Coronary artery (tissue), 2 donors: ENCODE results near the gene ATF6B.

ENCODE experiments used
- DNase-seq: peaks from one replicate; pipeline ENCODE4 v3.0.0-alpha.2; 2017; ENCODE audit warnings: low spot score
- H3K27ac ChIP-seq, 2 donors: fragments of 200-600 bp; sonication (generic); one replicate each; pipeline ENCODE4 v1.5.1; 2016 to 2019
- H3K4me3 ChIP-seq: fragments of 200-600 bp; sonication (generic); 2 replicates; pipeline ENCODE4 v1.5.1; 2016; ENCODE audit warnings: mild to moderate bottlenecking, moderate library complexity
- TF ChIP-seq, protein P1 (sequence below): fragments of 200-600 bp; sonication (generic); IDR thresholded peaks from one replicate; pipeline ENCODE4 v1.5.1; 2019; ENCODE audit warnings: antibody characterized with exemption

The ATF6B gene

DNA sequence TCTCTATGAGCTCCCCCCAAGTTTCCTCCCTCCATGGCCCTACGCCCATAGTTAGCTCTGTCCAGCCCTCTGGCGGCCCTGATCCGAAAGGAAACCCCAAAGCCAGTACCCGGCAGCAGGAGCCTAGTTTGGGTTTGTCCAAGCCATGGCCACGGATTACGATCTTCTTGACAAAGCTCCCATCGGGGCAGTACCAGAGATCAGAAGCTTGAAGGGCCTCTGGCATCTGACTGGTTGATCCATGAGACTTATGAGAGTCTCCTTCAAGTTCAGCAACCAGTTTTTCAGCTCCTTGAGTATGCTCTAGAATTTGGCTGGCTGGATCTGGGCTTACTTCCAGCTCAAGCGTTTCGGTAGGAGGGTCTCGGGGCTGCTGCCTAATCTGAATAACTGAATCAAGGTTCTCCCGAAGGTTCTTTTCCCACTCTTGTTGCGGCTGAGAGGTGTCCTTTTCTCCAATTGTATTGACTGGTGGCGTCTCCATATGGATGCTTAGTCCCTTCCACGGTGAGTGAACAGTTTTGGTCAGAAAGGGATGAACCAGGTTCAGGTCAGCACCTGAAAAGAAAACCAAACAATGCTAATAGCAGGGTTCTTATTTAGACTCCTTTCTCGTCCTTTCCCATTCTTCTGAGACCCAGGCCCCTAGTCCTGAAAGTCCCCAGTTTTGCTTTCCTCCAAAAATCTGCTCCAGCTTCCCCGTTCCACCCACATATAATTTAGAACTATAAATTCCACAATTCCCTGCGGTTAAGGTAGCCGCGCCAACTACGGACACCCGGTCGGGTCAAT, 1.4 kb upstream of the ATF6B start:
- Histone ChIP-seq H3K27ac (peak overlapping the region; percentile 92 to 95), H3K4me3 (peak overlapping the region; percentile 78)
- no peak for DNase-seq
- TF ChIP-seq, protein P1, sequence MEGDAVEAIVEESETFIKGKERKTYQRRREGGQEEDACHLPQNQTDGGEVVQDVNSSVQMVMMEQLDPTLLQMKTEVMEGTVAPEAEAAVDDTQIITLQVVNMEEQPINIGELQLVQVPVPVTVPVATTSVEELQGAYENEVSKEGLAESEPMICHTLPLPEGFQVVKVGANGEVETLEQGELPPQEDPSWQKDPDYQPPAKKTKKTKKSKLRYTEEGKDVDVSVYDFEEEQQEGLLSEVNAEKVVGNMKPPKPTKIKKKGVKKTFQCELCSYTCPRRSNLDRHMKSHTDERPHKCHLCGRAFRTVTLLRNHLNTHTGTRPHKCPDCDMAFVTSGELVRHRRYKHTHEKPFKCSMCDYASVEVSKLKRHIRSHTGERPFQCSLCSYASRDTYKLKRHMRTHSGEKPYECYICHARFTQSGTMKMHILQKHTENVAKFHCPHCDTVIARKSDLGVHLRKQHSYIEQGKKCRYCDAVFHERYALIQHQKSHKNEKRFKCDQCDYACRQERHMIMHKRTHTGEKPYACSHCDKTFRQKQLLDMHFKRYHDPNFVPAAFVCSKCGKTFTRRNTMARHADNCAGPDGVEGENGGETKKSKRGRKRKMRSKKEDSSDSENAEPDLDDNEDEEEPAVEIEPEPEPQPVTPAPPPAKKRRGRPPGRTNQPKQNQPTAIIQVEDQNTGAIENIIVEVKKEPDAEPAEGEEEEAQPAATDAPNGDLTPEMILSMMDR: no peak

DNA sequence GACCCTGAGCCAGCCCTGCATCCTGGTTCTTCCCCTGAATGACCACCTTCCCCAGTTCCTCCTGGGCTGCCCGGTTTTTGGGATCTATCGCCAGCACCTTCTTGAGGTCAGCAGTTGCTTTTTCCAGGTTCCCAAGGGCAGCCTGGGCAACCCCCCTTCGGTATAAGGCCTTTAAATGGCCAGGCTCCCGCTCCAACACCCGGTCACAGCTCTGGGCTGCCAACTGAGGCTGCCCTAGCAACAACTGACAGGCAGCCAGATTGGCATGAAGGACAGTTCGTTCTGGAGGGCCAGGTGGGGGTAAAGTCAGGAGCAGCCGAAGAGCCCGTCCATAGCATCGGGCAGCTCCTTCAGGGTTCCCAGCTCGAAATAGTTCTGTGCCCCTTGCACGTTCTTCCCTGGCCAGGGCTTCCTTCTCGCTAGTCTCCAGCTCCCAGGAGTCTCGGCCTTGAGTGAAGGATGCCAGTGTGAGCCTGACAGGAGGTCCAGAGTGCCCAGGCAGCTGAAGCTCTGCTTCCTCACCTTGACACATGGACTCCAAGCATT, 778 bp upstream of the ATF6B start:
- TF ChIP-seq, protein P1: no peak
- peak overlapping the region; percentile 92 to 95 for H3K27ac ChIP-seq
- H3K4me3 ChIP-seq: peak overlapping the region; percentile 78
- DNase-seq: no peak

GRCh38 chr6:32127409-32127716, 683 bp downstream of the ATF6B start:
- DNase-seq: no peak
- peak overlapping the region; percentile 71 to 96 for H3K27ac ChIP-seq
- H3K4me3 ChIP-seq: peak overlapping the region; percentile 98
- TF ChIP-seq, protein P1: no peak

DNA sequence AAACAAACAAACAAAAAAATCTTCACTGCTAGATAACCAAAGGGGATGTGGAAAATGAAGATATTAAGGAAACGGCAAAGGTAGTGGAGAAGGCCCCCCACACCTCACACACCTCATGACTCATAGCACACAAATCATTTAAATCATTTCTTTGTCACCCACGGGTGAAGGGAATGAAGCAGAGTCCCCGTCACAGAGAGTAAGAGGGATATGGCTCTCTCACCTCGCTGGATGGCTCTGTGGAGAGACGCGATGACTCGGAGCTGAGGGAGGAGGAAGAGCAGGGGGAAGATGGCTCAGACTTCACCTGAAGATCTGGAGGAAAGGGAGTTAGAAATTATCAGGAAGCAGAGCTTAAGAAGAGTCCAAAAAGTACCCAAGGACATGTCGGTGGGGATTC, 1.2 kb downstream of the ATF6B start:
- Histone ChIP-seq H3K27ac (no peak overlapping the region), H3K4me3 (peak overlapping the region; percentile 98)
- no peak for DNase-seq
- TF ChIP-seq, protein P1: no peak

DNA sequence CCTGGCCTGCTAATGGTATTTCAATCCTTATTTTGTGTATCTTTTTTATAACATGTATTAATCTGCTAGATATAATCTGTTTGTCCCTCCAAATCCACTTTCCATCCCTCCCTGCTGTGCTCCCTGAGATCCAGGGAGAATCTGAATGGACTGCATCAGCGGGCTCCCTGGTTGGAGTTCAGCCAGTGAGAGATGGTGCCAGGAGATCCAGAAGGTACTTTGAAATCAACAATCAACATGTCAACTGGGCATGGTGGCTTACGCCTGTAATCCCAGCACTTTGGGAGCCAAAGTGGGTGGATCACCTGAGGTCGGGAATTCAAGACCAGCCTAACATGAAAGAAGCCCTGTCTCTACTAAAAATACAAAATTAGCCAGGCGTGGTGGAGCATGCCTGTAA, 4.4 kb downstream of the ATF6B start:
- TF ChIP-seq, protein P1: no peak
- no peak for DNase-seq
- no peak overlapping the region for H3K27ac ChIP-seq
- no peak overlapping the region for H3K4me3 ChIP-seq

- Histone ChIP-seq H3K27ac (no peak overlapping the region), H3K4me3 (no peak overlapping the region)
- TF ChIP-seq, protein P1: no peak
- DNase-seq: no peak
Measured at GRCh38 chr6:32120573-32121059, 7.4 kb downstream of the ATF6B start.
